GM12865 (cell line): Measurements from ENCODE around the gene ARHGAP18.

Source experiments
- DNase-seq: peaks from one replicate; pipeline ENCODE4 v3.0.0; 2010; ENCODE audit warnings: low read depth
- H3K4me3 ChIP-seq: 2 replicates; pipeline ENCODE4 v1.5.1; 2011; ENCODE audit warnings: mild to moderate bottlenecking, low read depth, low read length, control low read depth
- CTCF ChIP-seq: IDR thresholded peaks from 2 replicates; pipeline ENCODE4 v1.5.1; 2011; ENCODE audit warnings: low read length, control low read depth, low read depth, inconsistent platforms; ENCODE audit not compliant: insufficient read depth; ENCODE audit errors: missing control alignments

ARHGAP18 gene

GRCh38 chr6:129643176-129643575 lies 66.8 kb downstream of the ARHGAP18 start:
- H3K4me3 ChIP-seq = no peak overlapping the region
- TF ChIP-seq CTCF = no peak
- no peak for DNase-seq

- H3K4me3 ChIP-seq = no peak overlapping the region
- no peak for DNase-seq
- TF ChIP-seq CTCF = no peak
These were observed 67.7 kb downstream of the ARHGAP18 start for GRCh38 chr6:129642322-129642721.

- no peak for TF ChIP-seq CTCF
- DNase-seq = no peak
- H3K4me3 ChIP-seq = no peak overlapping the region
These were observed 68.6 kb downstream of the ARHGAP18 start for GRCh38 chr6:129641344-129641743.

GRCh38 chr6:129638686-129639085 lies 71.3 kb downstream of the ARHGAP18 start:
- H3K4me3 ChIP-seq = no peak overlapping the region
- TF ChIP-seq CTCF = no peak
- DNase-seq = no peak

GRCh38 chr6:129638055-129638684 lies 71.8 kb downstream of the ARHGAP18 start:
- no peak overlapping the region for H3K4me3 ChIP-seq
- TF ChIP-seq CTCF = no peak
- no peak for DNase-seq

- no peak for DNase-seq
- no peak for TF ChIP-seq CTCF
- no peak overlapping the region for H3K4me3 ChIP-seq
These were observed 72.5 kb downstream of the ARHGAP18 start for GRCh38 chr6:129637340-129638054.

GRCh38 chr6:129635396-129636130 lies 74.4 kb downstream of the ARHGAP18 start:
- DNase-seq = no peak

More at GRCh38 chr6:129635396-129636130, 74.4 kb downstream of the ARHGAP18 start:
- H3K4me3 ChIP-seq = no peak overlapping the region
- no peak for TF ChIP-seq CTCF
